GM19328 (cell line): Measurements from ENCODE around the gene ATP13A1.
"Not testable (repeated sequence)": the region's sequence is repeated elsewhere in the genome, so short reads cannot be mapped to it uniquely, and the experiment has no call there.

Experiments used
- ATAC-seq: cut with Tn5 transposase; IDR thresholded peaks from one replicate; pipeline ENCODE4 v1.9.1; 2021; ENCODE audit warnings: mild to moderate bottlenecking, moderate library complexity; ENCODE audit not compliant: unreplicated experiment

Gene ATP13A1

GRCh38 chr19:19624032-19624570 lies 39.4 kb downstream of the ATP13A1 start:
- no peak for ATAC-seq

GRCh38 chr19:19623383-19623782 lies 40.1 kb downstream of the ATP13A1 start:
- ATAC-seq, result no peak

- no peak for ATAC-seq
These were observed 43.6 kb downstream of the ATP13A1 start for GRCh38 chr19:19619849-19620210.

GRCh38 chr19:19619181-19619848 lies 44.2 kb downstream of the ATP13A1 start:
- no peak for ATAC-seq

DNA sequence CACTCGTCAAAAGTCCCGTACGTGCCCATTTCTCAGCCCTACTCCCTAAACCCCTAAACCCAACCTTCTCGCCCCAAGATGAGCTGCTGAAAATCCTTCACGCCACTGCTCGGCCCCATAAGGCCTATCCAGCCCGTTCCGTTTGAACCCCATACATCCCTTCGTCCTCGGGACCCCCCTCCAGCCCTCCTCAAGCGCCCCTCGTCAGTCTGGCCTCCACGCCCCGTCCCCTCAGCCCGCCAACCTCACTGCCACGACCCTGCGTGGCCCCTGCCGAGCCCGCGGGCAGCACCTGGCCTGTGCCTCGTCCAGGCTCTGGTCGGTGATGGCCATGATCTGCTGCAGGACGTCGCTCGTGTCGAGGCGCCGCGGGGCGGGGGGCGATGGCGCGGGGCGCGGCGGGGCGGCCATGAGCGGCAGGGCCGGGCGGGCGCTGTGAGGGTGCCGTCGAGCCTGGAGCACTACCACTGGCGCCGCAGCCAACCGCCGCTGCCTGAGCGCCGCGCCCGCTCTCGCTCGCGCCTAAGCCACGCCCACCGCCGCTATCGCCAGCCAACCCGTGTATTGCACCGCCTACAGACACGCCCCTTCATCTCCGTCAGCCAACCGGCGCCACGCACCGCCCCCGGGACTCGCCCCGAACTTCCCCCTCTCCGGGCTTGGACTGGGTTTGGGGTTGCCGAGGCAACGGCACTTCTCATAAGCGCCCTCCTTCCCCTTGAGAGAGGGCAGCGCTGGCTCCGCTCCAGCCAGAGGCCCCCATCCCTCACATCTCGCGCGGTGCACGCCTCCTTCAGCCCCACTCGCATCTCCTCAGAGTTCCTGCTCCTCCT lies 45.0 kb downstream of the ATP13A1 start, which contains the start of gene PBX4:
TSS of gene PBX4 (minus strand) at position 469 of the 833 bp plus-strand sequence. CDS start at position 411, 58 bp downstream.
- ATAC-seq, result peak; percentile 94

DNA sequence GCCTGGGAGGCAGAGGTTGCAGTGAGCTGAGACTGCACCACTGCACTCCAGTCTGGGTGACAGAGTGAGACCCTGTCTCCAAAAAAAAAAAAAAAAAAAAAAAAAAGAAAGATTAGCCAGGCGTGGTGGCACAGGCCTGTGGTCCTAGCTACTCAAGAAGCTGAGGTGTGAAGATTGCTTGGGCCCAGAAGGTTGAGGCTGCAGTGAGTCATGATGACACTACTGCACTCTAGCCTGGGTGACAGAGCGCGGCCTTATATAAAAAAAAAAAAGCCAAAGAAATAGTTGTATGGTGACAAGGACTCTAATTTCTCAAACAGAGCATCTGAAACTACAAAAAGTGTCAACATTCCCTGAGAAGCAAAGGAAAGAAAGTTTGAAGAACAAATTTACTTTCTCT lies 48.4 kb downstream of the ATP13A1 start:
- no peak for ATAC-seq

DNA sequence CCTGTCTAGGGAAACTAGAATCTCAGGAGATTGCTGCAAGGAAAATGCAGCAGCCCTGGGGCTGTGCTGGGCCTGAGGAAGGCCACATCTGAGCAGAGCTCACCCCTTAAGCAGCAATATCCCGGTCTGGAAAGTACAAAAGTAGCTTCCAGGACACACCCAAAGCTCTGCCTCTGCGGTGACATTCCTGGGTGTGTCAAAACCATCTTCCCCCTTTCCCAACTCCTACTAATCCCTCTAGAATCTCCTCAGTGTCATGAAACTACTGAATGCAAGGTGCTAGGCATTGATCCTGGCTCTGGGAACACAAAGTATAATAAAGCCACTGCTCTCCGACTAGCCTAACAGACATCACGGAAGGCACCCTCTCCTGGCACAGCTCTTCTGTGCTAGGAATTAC lies 50.0 kb downstream of the ATP13A1 start:
- ATAC-seq, result no peak

DNA sequence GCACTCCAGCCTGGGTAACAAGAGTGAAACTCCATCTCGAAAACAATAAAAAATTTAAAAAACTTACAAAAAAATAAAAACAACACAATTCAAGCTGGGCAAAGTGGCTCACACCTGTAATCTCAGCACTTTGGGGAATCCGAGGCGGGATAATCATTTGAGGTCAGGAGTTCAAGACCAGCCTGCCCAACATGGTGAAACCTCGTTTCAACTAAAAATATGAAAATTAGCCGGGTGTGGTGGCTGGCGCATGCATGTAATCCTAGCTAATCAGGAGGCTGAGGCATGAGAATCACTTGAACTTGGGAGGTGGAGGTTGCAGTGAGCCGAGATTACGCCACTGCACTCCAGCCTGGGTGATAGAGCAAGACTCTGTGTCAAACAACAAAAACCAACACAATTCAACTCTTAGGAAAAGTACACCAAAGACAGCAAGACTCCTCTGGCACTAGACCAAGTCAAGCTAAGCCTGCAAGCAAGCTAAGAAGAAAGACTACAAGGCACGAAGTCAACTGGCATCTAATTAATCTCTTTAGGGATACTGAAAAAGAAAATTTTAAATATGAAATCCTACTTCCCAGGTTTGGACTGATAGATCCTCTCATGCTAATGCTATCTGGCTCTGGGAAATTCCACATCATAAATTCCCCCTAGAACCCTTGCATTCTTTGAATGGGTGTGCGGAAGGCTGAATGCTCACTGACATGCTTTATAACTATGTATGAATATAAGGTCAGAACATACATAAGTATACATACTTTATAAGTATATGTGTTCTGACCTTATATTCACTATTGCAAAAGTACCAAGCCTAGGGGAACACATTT lies 52.9 kb downstream of the ATP13A1 start:
- no peak for ATAC-seq

- ATAC-seq, result not testable (repeated sequence)
These were observed 56.8 kb downstream of the ATP13A1 start for GRCh38 chr19:19606686-19607085.

GRCh38 chr19:19606021-19606420 lies 57.5 kb downstream of the ATP13A1 start:
- no peak for ATAC-seq

GRCh38 chr19:19602713-19603324 lies 60.7 kb downstream of the ATP13A1 start:
- ATAC-seq, result no peak

- ATAC-seq, result no peak
These were observed 61.3 kb downstream of the ATP13A1 start for GRCh38 chr19:19602136-19602712.

DNA sequence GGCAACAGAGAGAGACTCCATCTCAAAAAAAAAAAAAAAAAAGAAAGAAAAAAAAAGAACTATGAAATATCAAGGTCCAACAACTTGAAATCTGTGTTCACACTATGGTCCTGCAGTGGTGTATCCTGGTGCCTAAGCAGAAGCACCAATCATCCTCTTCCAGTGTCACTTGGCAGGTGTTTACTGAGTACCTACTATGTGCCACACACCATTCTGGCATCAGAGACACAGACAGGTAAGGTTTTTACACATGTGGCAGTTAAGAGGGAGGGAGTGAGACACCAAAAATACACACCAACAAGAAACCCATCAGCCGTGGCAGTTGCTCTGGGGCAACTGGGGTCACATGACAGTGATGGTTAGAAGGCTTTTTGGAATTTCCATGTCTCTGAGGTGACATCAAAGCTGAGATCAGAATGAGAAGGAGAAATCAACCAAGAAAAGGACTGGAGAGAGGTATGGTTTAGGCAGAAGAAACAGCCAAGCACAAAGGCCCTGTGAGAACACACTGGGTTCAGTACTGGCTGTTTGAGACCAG lies 62.6 kb downstream of the ATP13A1 start:
- no peak for ATAC-seq

GRCh38 chr19:19598728-19599451 lies 64.6 kb downstream of the ATP13A1 start:
- not testable (repeated sequence) for ATAC-seq

GRCh38 chr19:19597809-19598306 lies 65.6 kb downstream of the ATP13A1 start:
- peak; percentile 61 for ATAC-seq
